Lung (tissue), 12 donors: Measurements from ENCODE around the gene VWA5B1. TPM values are rescaled to one million over a fixed set of nuclear protein-coding genes. Genes with fewer than 3 reads are reported as not detected.

Experiments used
- ATAC-seq: fragments of 200-7000 bp; cut with Tn5 transposase; one replicate; pipeline ENCODE4 v1.9.1; 2020; ENCODE audit warnings: moderate number of reproducible peaks; ENCODE audit not compliant: insufficient read depth, low FRiP score
- DNase-seq, 3 donors: peaks; one replicate each; pipeline ENCODE4 v3.0.0-alpha.2; 2013 to 2017
- H3K27ac ChIP-seq, 2 donors: one replicate each; pipeline ENCODE4 v1.5.1; 2013; ENCODE audit warnings: mild to moderate bottlenecking in 2 of 2, moderate library complexity in 2 of 2, control low read depth in 1 of 2, inconsistent platforms in 1 of 2, low read depth in 1 of 2, low read length in 1 of 2
- H3K27me3 ChIP-seq, 3 donors: one replicate each; pipeline ENCODE4 v1.5.1; 2013; ENCODE audit warnings: low read length in 2 of 3; ENCODE audit not compliant: control insufficient read depth in 3 of 3, insufficient read depth in 3 of 3
- H3K36me3 ChIP-seq, 4 donors: one replicate each; pipeline ENCODE4 v1.5.1; 2013; ENCODE audit warnings: low read length in 4 of 4, mild to moderate bottlenecking in 1 of 4, moderate library complexity in 1 of 4; ENCODE audit not compliant: control insufficient read depth in 4 of 4, insufficient read depth in 4 of 4
- H3K4me1 ChIP-seq, 5 donors: one replicate each; pipeline ENCODE4 v1.5.1; 2013; ENCODE audit warnings: low read length in 5 of 5, mild to moderate bottlenecking in 2 of 5, moderate library complexity in 1 of 5; ENCODE audit not compliant: control insufficient read depth in 5 of 5, insufficient read depth in 5 of 5
- H3K4me3 ChIP-seq: one replicate; pipeline ENCODE4 v1.5.1; 2013; ENCODE audit warnings: mild to moderate bottlenecking, control low read depth, moderate library complexity
- H3K9ac ChIP-seq, 2 donors: one replicate each; pipeline ENCODE4 v1.5.1; 2013; ENCODE audit warnings: low read length in 2 of 2, control low read depth in 1 of 2; ENCODE audit not compliant: insufficient read depth in 1 of 2
- H3K9me3 ChIP-seq, 4 donors: one replicate each; pipeline ENCODE4 v1.5.1; 2013; ENCODE audit warnings: low read length in 3 of 4, mild to moderate bottlenecking in 1 of 4, moderate library complexity in 1 of 4; ENCODE audit not compliant: control insufficient read depth in 4 of 4, insufficient read depth in 3 of 4
- WGBS, 2 donors: extraction: QIAGEN DNeasy Blood & Tissue Kit; methylation state at CpG; one replicate each; pipeline ENCODE4 v1.1.7; 2013; 5-methylcytosine and 5-hydroxymethylcytosine counted together
- polyA plus RNA-seq, 2 donors: library from polyadenylated mRNA; stranded (reverse); fragments of 200-250 nt; gene quantifications; one replicate each; pipeline ENCODE4 v1.2.1, GENCODE V29; 2013
- total RNA-seq, 2 donors: library from RNA; depleted of rRNA in 1 of 2; stranded (reverse); fragments of >200 nt in 1 of 2; gene quantifications; one replicate each; pipeline ENCODE4 v1.2.1, GENCODE V29; 2014 to 2021
- TF ChIP-seq, protein P1 (sequence below): IDR thresholded peaks from 2 replicates; pipeline ENCODE4 v1.5.1; 2012; ENCODE audit warnings: mild to moderate bottlenecking; ENCODE audit errors: control extremely low read depth, extremely low read depth
- donor health status: control.
- donor health status: control.
- donor health status: Bipolar disorder and iron deficiency.
- donor health status: healthy.
- donor health status: DM: yes; HTN: yes; CAD: no.

Gene VWA5B1
- total and polyA plus RNA-seq, 4 donors: 0.02 to 0.40 (median 0.26) TPM

DNA sequence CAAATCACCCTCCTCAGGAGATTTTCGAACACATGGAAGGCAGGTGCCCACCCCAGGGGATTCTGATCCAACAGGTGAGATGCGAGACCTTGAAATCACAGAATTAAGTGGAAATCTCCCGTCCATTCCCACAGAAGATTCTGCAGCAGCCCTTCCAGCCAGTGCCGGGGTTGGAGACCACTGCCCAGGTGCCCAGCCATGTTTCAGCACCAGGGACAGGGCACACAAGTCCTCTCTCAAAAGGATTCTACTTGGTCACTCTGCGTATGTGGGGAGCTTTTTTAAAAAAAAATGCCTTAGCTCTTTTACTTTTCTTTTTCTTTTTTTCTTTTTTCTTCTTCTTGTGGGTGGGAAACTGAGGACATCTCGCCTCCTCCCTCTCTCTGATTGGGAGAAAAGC, 80.7 kb downstream of the VWA5B1 start:
- WGBS, 2 donors: 31 to 32% methylated on average over 6 of the region's 6 CpGs
- Histone ChIP-seq H3K4me1 (peaks cover 0 to 7% (median 0%) of the 10 kb centered on the region in 5 donors), H3K36me3 (no peaks in the 10 kb centered on the region), H3K4me3 (no peak overlapping the region), H3K27ac (no peak overlapping the region), H3K9ac (no peak overlapping the region), H3K27me3 (peaks cover 5 to 31% (median 8%) of the 10 kb centered on the region in 3 donors), H3K9me3 (no peaks in the 10 kb centered on the region)
- TF ChIP-seq, protein P1, sequence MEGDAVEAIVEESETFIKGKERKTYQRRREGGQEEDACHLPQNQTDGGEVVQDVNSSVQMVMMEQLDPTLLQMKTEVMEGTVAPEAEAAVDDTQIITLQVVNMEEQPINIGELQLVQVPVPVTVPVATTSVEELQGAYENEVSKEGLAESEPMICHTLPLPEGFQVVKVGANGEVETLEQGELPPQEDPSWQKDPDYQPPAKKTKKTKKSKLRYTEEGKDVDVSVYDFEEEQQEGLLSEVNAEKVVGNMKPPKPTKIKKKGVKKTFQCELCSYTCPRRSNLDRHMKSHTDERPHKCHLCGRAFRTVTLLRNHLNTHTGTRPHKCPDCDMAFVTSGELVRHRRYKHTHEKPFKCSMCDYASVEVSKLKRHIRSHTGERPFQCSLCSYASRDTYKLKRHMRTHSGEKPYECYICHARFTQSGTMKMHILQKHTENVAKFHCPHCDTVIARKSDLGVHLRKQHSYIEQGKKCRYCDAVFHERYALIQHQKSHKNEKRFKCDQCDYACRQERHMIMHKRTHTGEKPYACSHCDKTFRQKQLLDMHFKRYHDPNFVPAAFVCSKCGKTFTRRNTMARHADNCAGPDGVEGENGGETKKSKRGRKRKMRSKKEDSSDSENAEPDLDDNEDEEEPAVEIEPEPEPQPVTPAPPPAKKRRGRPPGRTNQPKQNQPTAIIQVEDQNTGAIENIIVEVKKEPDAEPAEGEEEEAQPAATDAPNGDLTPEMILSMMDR: no peak
- peak; percentile 56 to 73 (median 58) for DNase-seq
- no peak for ATAC-seq

DNA sequence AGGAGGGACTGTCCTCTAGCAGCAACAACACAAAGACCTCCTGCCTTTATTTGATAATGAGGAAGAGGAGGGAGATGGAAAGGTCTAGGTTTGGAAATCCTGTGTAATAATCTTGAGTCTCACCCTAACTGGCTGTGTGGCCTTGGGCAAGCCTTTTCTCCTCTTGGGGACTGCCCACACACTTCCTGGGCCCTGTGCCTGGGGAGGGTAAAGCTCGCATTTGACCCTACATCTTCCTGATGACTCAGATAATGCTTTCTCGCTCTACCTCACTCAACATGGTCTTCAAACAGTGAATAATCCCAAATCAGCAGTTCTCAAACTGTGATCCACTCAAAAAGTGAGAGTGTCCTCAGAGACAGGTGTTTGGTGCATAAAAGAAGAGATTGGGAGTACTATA, 81.2 kb downstream of the VWA5B1 start:
- H3K9ac ChIP-seq: no peak overlapping the region
- DNase-seq (no peak), ATAC-seq (no peak)
- H3K4me3 ChIP-seq: no peak overlapping the region
- H3K27me3 ChIP-seq: peaks cover under 1 to 31% (median 8%) of the 10 kb centered on the region in 3 donors
- H3K9me3 ChIP-seq: no peaks in the 10 kb centered on the region
- TF ChIP-seq, protein P1: no peak
- H3K36me3 ChIP-seq: no peaks in the 10 kb centered on the region
- 26 to 28% methylated on average over 2 of the region's 2 CpGs for WGBS, 2 donors
- H3K27ac ChIP-seq: no peak overlapping the region
- H3K4me1 ChIP-seq: peaks cover 0 to 2% (median 0%) of the 10 kb centered on the region in 5 donors

DNA sequence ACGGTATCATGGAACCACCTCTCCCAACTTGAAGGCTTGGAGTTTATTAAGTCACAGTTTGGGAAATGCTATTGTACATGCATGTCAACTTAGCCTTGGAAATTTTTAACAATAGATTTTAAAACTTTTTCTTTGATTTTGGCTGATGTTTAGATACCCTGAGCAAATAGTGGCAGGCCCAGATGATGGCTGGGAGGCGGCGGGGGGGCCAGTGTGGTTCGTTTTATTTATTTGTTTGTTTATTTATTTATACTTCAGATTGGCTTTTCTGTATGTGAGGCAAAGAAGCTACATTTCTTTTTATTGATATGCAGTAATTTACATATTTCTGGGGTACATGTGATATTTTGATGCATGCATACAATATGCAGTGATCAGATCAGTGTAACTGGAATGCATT, 82.0 kb downstream of the VWA5B1 start:
- no peak for ATAC-seq
- 73 to 76% methylated on average over 4 of the region's 4 CpGs for WGBS, 2 donors
- Histone ChIP-seq H3K36me3 (no peaks in the 10 kb centered on the region), H3K4me1 (no peaks in the 10 kb centered on the region), H3K4me3 (no peak overlapping the region), H3K27me3 (peaks cover 0 to 24% (median 2%) of the 10 kb centered on the region in 3 donors), H3K9me3 (no peaks in the 10 kb centered on the region), H3K27ac (no peak overlapping the region), H3K9ac (no peak overlapping the region)
- no peak for DNase-seq
- TF ChIP-seq, protein P1: no peak

DNA sequence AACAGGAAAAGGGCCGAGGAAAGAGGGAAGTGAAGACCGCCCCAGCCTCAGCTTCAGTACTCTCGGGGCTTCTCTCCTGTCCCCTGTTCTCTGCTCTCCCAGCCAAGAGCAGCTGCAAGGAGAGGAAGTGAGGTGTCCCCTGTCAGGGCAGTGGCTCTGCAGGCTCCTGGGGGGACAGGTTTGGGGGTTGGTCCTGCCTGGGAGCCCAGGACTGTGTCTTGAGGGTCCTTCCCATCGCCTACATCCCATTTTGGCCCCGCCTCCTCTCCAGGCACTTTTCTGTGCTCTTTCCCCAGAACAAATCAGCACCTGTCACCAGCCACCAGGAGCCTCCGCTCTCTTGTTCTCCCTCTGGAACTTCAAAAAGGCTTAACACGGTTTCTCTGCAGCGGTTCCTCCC, 82.6 kb downstream of the VWA5B1 start:
- Histone ChIP-seq H3K4me3 (no peak overlapping the region), H3K36me3 (no peaks in the 10 kb centered on the region), H3K27me3 (peaks cover 0 to 21% (median 2%) of the 10 kb centered on the region in 3 donors), H3K27ac (no peak overlapping the region), H3K4me1 (no peaks in the 10 kb centered on the region), H3K9ac (no peak overlapping the region), H3K9me3 (no peaks in the 10 kb centered on the region)
- WGBS, 2 donors: 26 to 32% methylated on average over 8 of the region's 8 CpGs
- DNase-seq (no peak), ATAC-seq (no peak)
- TF ChIP-seq, protein P1: no peak
